ENCODE measurements around the gene NARS2.

Gene NARS2

GRCh38 chr11:78400116-78400515, 174.5 kb downstream of the NARS2 start:
- no peak overlapping the region for H3K27ac ChIP-seq (ENCODE audit: low read length)
- DNase-seq (ENCODE audit: low read depth, low spot score) = no peak
- no CpG with 5 or more reads among the region's 1 CpG for WGBS (ENCODE audit: insufficient coverage, insufficient read length)
- no peaks in the 10 kb centered on the region for H3K36me3 ChIP-seq (ENCODE audit: control insufficient read depth, insufficient read depth, low read length)
- H3K4me1 ChIP-seq (ENCODE audit: control insufficient read depth, insufficient read depth, low read length) = peaks cover 1% of the 10 kb centered on the region; the same call in 1 of the 2 replicates
- H3K4me3 ChIP-seq (ENCODE audit: low read length) = no peak overlapping the region
- H3K9me3 ChIP-seq (ENCODE audit: control insufficient read depth, insufficient read depth, low read length) = no peaks in the 10 kb centered on the region
- H3K27me3 ChIP-seq (ENCODE audit: control insufficient read depth, insufficient read depth, low read length) = no peaks in the 10 kb centered on the region; the same call in 1 of the 2 replicates

DNA sequence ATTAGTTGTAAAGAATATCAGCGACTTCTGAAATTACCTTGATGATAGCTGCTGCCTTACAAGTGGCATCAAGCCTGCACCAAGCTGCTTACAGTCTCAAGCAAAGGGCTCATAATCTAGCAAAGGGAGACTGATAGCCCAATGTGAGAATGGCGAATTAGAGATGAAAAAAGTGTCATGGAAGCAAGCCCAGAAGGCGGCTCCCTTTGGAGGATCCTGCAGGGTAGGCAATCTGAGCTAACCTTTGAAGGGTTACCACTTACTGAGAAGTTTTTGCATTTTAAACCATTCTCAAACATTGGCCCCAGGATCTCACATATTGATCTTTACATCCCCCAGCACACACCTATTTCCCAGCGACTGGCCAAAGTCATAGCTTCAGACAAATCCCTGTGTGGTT, 175.5 kb downstream of the NARS2 start:
- Histone ChIP-seq H3K4me1 (ENCODE audit: control insufficient read depth, insufficient read depth, low read length) (peaks cover 1% of the 10 kb centered on the region; the same call in 1 of the 2 replicates), H3K27me3 (ENCODE audit: control insufficient read depth, insufficient read depth, low read length) (no peaks in the 10 kb centered on the region; the same call in 1 of the 2 replicates), H3K4me3 (ENCODE audit: low read length) (no peak overlapping the region), H3K9me3 (ENCODE audit: control insufficient read depth, insufficient read depth, low read length) (no peaks in the 10 kb centered on the region), H3K27ac (ENCODE audit: low read length) (no peak overlapping the region), H3K36me3 (ENCODE audit: control insufficient read depth, insufficient read depth, low read length) (no peaks in the 10 kb centered on the region)
- no CpG with 5 or more reads among the region's 4 CpGs for WGBS (ENCODE audit: insufficient coverage, insufficient read length)
- DNase-seq (ENCODE audit: low read depth, low spot score) = no peak

- no peak for DNase-seq (ENCODE audit: low read depth, low spot score)
- Histone ChIP-seq H3K9me3 (ENCODE audit: control insufficient read depth, insufficient read depth, low read length) (no peaks in the 10 kb centered on the region), H3K27ac (ENCODE audit: low read length) (no peak overlapping the region), H3K4me1 (ENCODE audit: control insufficient read depth, insufficient read depth, low read length) (peaks cover 1% of the 10 kb centered on the region; the same call in 1 of the 2 replicates), H3K27me3 (ENCODE audit: control insufficient read depth, insufficient read depth, low read length) (no peaks in the 10 kb centered on the region; the same call in 1 of the 2 replicates), H3K4me3 (ENCODE audit: low read length) (no peak overlapping the region), H3K36me3 (ENCODE audit: control insufficient read depth, insufficient read depth, low read length) (no peaks in the 10 kb centered on the region)
- WGBS (ENCODE audit: insufficient coverage, insufficient read length) = no CpG with 5 or more reads among the region's 1 CpG
Observed at GRCh38 chr11:78398715-78399114, 175.9 kb downstream of the NARS2 start.

- no CpG with 5 or more reads among the region's 3 CpGs for WGBS (ENCODE audit: insufficient coverage, insufficient read length)
- H3K4me3 ChIP-seq (ENCODE audit: low read length) = no peak overlapping the region
- no peak for DNase-seq (ENCODE audit: low read depth, low spot score)
- H3K27ac ChIP-seq (ENCODE audit: low read length) = no peak overlapping the region
- no peaks in the 10 kb centered on the region for H3K9me3 ChIP-seq (ENCODE audit: control insufficient read depth, insufficient read depth, low read length)
- no peaks in the 10 kb centered on the region; the same call in 1 of the 2 replicates for H3K27me3 ChIP-seq (ENCODE audit: control insufficient read depth, insufficient read depth, low read length)
- peaks cover 1% of the 10 kb centered on the region; the same call in 1 of the 2 replicates for H3K4me1 ChIP-seq (ENCODE audit: control insufficient read depth, insufficient read depth, low read length)
- H3K36me3 ChIP-seq (ENCODE audit: control insufficient read depth, insufficient read depth, low read length) = no peaks in the 10 kb centered on the region
Observed at GRCh38 chr11:78397398-78397797, 177.3 kb downstream of the NARS2 start.

GRCh38 chr11:78395597-78395996, 179.1 kb downstream of the NARS2 start:
- no peaks in the 10 kb centered on the region; the same call in 1 of the 2 replicates for H3K27me3 ChIP-seq (ENCODE audit: control insufficient read depth, insufficient read depth, low read length)
- no CpG with 5 or more reads among the region's 1 CpG for WGBS (ENCODE audit: insufficient coverage, insufficient read length)
- no peak overlapping the region for H3K27ac ChIP-seq (ENCODE audit: low read length)
- H3K36me3 ChIP-seq (ENCODE audit: control insufficient read depth, insufficient read depth, low read length) = no peaks in the 10 kb centered on the region
- H3K9me3 ChIP-seq (ENCODE audit: control insufficient read depth, insufficient read depth, low read length) = no peaks in the 10 kb centered on the region
- peaks cover 1% of the 10 kb centered on the region; the same call in 1 of the 2 replicates for H3K4me1 ChIP-seq (ENCODE audit: control insufficient read depth, insufficient read depth, low read length)
- H3K4me3 ChIP-seq (ENCODE audit: low read length) = no peak overlapping the region
- no peak for DNase-seq (ENCODE audit: low read depth, low spot score)

DNA sequence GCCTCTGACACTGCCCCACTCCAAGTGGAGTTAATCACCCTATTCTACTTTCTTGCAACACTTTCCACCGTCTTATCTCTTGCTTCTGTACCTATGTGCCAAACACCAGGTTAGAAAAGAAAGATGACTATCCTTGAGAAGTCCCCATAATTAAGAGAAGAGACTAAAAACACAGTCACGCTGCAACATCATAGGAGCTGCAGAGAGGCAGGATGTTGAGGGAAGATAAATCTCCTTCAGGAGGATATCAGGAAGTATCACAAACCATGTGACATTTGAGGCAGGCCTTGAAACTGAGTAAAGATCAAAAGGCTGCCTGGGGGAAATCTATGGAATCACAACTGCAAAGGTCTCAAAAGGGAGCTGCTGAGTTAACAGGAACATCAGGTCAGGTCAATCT, 181.8 kb downstream of the NARS2 start:
- H3K9me3 ChIP-seq (ENCODE audit: control insufficient read depth, insufficient read depth, low read length) = no peaks in the 10 kb centered on the region; the same call in 1 of the 2 replicates
- H3K36me3 ChIP-seq (ENCODE audit: control insufficient read depth, insufficient read depth, low read length) = no peaks in the 10 kb centered on the region
- no peaks in the 10 kb centered on the region for H3K27me3 ChIP-seq (ENCODE audit: control insufficient read depth, insufficient read depth, low read length)
- no peak overlapping the region for H3K4me3 ChIP-seq (ENCODE audit: low read length)
- DNase-seq (ENCODE audit: low read depth, low spot score) = no peak
- H3K4me1 ChIP-seq (ENCODE audit: control insufficient read depth, insufficient read depth, low read length) = no peaks in the 10 kb centered on the region
- no CpG with 5 or more reads among the region's 2 CpGs for WGBS (ENCODE audit: insufficient coverage, insufficient read length)
- H3K27ac ChIP-seq (ENCODE audit: low read length) = no peak overlapping the region

- H3K27me3 ChIP-seq (ENCODE audit: control insufficient read depth, insufficient read depth, low read length) = no peaks in the 10 kb centered on the region
- no peak overlapping the region for H3K27ac ChIP-seq (ENCODE audit: low read length)
- DNase-seq (ENCODE audit: low read depth, low spot score) = no peak
- H3K4me1 ChIP-seq (ENCODE audit: control insufficient read depth, insufficient read depth, low read length) = no peaks in the 10 kb centered on the region
- H3K9me3 ChIP-seq (ENCODE audit: control insufficient read depth, insufficient read depth, low read length) = no peaks in the 10 kb centered on the region; the same call in 1 of the 2 replicates
- no peaks in the 10 kb centered on the region for H3K36me3 ChIP-seq (ENCODE audit: control insufficient read depth, insufficient read depth, low read length)
- no CpG with 5 or more reads among the region's 1 CpG for WGBS (ENCODE audit: insufficient coverage, insufficient read length)
- H3K4me3 ChIP-seq (ENCODE audit: low read length) = no peak overlapping the region
Observed at GRCh38 chr11:78391424-78391823, 183.2 kb downstream of the NARS2 start.

DNA sequence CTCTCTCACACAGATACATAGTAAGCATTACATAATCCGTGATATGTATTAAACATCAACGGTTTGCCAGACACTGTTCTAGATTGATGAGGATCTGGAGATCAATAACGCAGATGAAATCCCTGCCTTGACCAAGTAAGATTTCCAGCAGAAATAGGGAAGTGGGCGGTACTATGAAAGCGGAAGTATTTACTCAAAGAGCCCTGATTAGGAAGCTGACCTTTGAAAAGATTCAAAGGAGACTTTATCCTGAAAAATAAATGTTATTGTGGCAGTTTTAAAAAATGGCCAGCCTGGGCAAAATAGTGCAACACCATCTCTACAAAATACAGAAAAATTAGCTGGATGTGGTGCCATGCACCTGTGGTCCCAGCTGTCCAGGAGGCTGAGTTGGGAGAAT, 183.9 kb downstream of the NARS2 start:
- Histone ChIP-seq H3K9me3 (ENCODE audit: control insufficient read depth, insufficient read depth, low read length) (no peaks in the 10 kb centered on the region; the same call in 1 of the 2 replicates), H3K4me1 (ENCODE audit: control insufficient read depth, insufficient read depth, low read length) (no peaks in the 10 kb centered on the region), H3K27ac (ENCODE audit: low read length) (no peak overlapping the region), H3K36me3 (ENCODE audit: control insufficient read depth, insufficient read depth, low read length) (no peaks in the 10 kb centered on the region), H3K4me3 (ENCODE audit: low read length) (no peak overlapping the region), H3K27me3 (ENCODE audit: control insufficient read depth, insufficient read depth, low read length) (no peaks in the 10 kb centered on the region)
- no CpG with 5 or more reads among the region's 5 CpGs for WGBS (ENCODE audit: insufficient coverage, insufficient read length)
- no peak for DNase-seq (ENCODE audit: low read depth, low spot score)

DNA sequence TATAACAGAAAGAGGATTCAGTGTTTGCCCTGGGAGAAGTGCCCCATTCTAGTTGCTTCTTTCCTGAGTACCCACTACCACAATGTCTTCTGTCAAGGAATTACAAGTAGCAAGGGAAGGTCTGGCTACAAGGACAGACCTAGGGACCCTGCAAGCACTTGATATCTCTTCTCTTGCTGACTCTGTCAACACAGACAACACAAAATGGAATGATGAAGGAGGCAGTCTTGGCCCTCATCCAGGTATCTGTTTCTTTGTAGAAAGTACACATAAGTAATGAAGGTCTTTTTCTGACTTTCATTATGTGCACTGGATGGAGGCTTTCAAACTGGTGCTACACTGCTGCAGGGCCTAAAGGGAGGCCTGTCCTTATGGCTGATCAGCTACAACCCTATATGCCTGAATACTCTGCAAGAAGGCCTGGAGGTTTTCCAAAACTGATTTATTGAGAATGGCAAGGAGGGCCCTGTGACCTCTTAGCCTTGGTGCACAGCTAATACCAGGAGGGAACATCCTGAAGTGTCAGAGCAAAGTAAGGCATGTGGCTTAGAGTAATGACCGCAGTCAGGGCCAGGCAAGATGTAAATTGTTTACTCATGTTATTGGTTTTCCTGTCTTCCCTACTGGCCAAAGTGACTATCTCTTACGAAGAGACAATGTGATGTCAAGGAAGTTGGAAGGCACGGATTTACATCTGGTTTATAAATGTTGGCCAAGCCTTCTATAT, 188.3 kb downstream of the NARS2 start:
- Histone ChIP-seq H3K4me1 (ENCODE audit: control insufficient read depth, insufficient read depth, low read length) (no peaks in the 10 kb centered on the region), H3K27me3 (ENCODE audit: control insufficient read depth, insufficient read depth, low read length) (no peaks in the 10 kb centered on the region), H3K27ac (ENCODE audit: low read length) (no peak overlapping the region), H3K36me3 (ENCODE audit: control insufficient read depth, insufficient read depth, low read length) (no peaks in the 10 kb centered on the region), H3K9me3 (ENCODE audit: control insufficient read depth, insufficient read depth, low read length) (no peaks in the 10 kb centered on the region; the same call in 1 of the 2 replicates), H3K4me3 (ENCODE audit: low read length) (no peak overlapping the region)
- no CpG with 5 or more reads among the region's 3 CpGs for WGBS (ENCODE audit: insufficient coverage, insufficient read length)
- DNase-seq (ENCODE audit: low read depth, low spot score) = no peak
